CD14-positive monocyte (primary cell): Measurements from ENCODE around the gene EEA1. TPM values are rescaled to one million over a fixed set of nuclear protein-coding genes. Genes with fewer than 3 reads are reported as not detected.

Experiments
- DNase-seq, 3 donors: peaks; one replicate each; pipeline ENCODE4 v3.0.0-alpha.2; 2011 to 2022
- H2AFZ ChIP-seq: 2 replicates; pipeline ENCODE4 v1.6.0; 2012; ENCODE audit warnings: mild to moderate bottlenecking, low read depth, low read length, inconsistent platforms; ENCODE audit not compliant: insufficient read depth, poor library complexity, severe bottlenecking
- H3K27ac ChIP-seq, 2 donors: 1 replicate in 1 of 2; 2 replicates in 1 of 2; pipeline ENCODE4 v1.5.1; 2012 to 2013; ENCODE audit warnings: low read length in 2 of 2, control low read depth in 1 of 2, inconsistent platforms in 1 of 2, low read depth in 1 of 2, mild to moderate bottlenecking in 1 of 2
- H3K27me3 ChIP-seq, 2 donors: one replicate each; pipeline versions ENCODE4 v1.6.0 to v1.6.1; 2011 to 2013; ENCODE audit warnings: low read length in 2 of 2; ENCODE audit not compliant: control insufficient read depth in 2 of 2, insufficient read depth in 2 of 2
- H3K36me3 ChIP-seq, 2 donors: replicated peaks in 1 of 2; 1 replicate in 1 of 2; 2 replicates in 1 of 2; pipeline versions ENCODE4 v1.5.1 to v1.6.1; 2012 to 2013; ENCODE audit warnings: low read length in 2 of 2, control low read depth in 1 of 2, inconsistent platforms in 1 of 2, mild to moderate bottlenecking in 1 of 2; ENCODE audit not compliant: insufficient read depth in 2 of 2, control insufficient read depth in 1 of 2
- H3K4me1 ChIP-seq, 2 donors: 1 replicate in 1 of 2; 2 replicates in 1 of 2; pipeline versions ENCODE4 v1.5.1 to v1.6.1; 2012 to 2013; ENCODE audit warnings: low read length in 2 of 2, control low read depth in 1 of 2, inconsistent platforms in 1 of 2, mild to moderate bottlenecking in 1 of 2, moderate library complexity in 1 of 2; ENCODE audit not compliant: insufficient read depth in 2 of 2, control insufficient read depth in 1 of 2
- H3K4me2 ChIP-seq: replicated peaks from 2 replicates; pipeline ENCODE3; 2012; ENCODE audit warnings: low read length, moderate library complexity, mild to moderate bottlenecking; ENCODE audit not compliant: poor library complexity, severe bottlenecking; ENCODE audit errors: extremely low read depth
- H3K4me3 ChIP-seq, 3 experiments: fragments of 200-600 bp in 1 of 3; sonication (generic) in 1 of 3; replicated peaks in 1 of 3; 1 replicate in 2 of 3; 2 replicates in 1 of 3; pipeline ENCODE4 v1.5.1; 2011 to 2013; ENCODE audit warnings: low read length in 3 of 3, mild to moderate bottlenecking in 3 of 3, control low read depth in 2 of 3, low read depth in 2 of 3, inconsistent platforms in 1 of 3, moderate library complexity in 1 of 3
- H3K79me2 ChIP-seq: 2 replicates; pipeline ENCODE4 v1.6.0; 2012; ENCODE audit warnings: mild to moderate bottlenecking, control low read depth, inconsistent platforms, low read length, moderate library complexity; ENCODE audit not compliant: insufficient read depth
- H3K9ac ChIP-seq: 2 replicates; pipeline ENCODE4 v1.6.0; 2017; ENCODE audit warnings: low read length, mild to moderate bottlenecking; ENCODE audit not compliant: insufficient read depth, poor library complexity, severe bottlenecking
- H3K9me3 ChIP-seq, 2 donors: replicated peaks in 1 of 2; 1 replicate in 1 of 2; 2 replicates in 1 of 2; pipeline versions ENCODE4 v1.5.1 to v1.6.1; 2012 to 2013; ENCODE audit warnings: low read length in 2 of 2, control low read depth in 1 of 2; ENCODE audit not compliant: control insufficient read depth in 1 of 2, insufficient read depth in 1 of 2
- H4K20me1 ChIP-seq: 2 replicates; pipeline ENCODE4 v1.6.0; 2012; ENCODE audit warnings: mild to moderate bottlenecking, low read length, control low read depth, moderate library complexity; ENCODE audit not compliant: insufficient read depth
- H3K27ac Mint-ChIP-seq, 7 donors: one replicate each; pipeline ENCODE4 v1.8.0; 2020; ENCODE audit warnings: mild to moderate bottlenecking in 7 of 7, mixed read lengths in 7 of 7, moderate library complexity in 6 of 7, inconsistent platforms in 2 of 7
- H3K27me3 Mint-ChIP-seq, 3 donors: one replicate each; pipeline ENCODE4 v1.8.0; 2021 to 2022; ENCODE audit warnings: low read depth in 3 of 3, mild to moderate bottlenecking in 3 of 3, mixed read lengths in 3 of 3, moderate library complexity in 3 of 3, inconsistent platforms in 1 of 3
- H3K36me3 Mint-ChIP-seq, 2 donors: one replicate each; pipeline ENCODE4 v1.8.0; 2020; ENCODE audit warnings: mixed read lengths in 2 of 2, inconsistent platforms in 1 of 2, mild to moderate bottlenecking in 1 of 2
- H3K4me1 Mint-ChIP-seq: one replicate; pipeline ENCODE4 v1.8.0; 2020; ENCODE audit warnings: mild to moderate bottlenecking, mixed read lengths
- H3K4me3 Mint-ChIP-seq, 2 donors: one replicate each; pipeline ENCODE4 v1.8.0; 2020; ENCODE audit warnings: mild to moderate bottlenecking in 2 of 2, mixed read lengths in 2 of 2, moderate library complexity in 1 of 2
- H3K9me3 Mint-ChIP-seq, 7 donors: one replicate each; pipeline ENCODE4 v1.8.0; 2020 to 2022; ENCODE audit warnings: mixed read lengths in 7 of 7, mild to moderate bottlenecking in 6 of 7, moderate library complexity in 6 of 7, inconsistent platforms in 2 of 7
- CTCF ChIP-seq: fragments of 200-600 bp; IDR thresholded peaks from one replicate; pipeline ENCODE4 v1.8.0; 2022; ENCODE audit warnings: antibody characterized with exemption, mild to moderate bottlenecking
- WGBS: methylation state at CpG from one replicate; pipeline ENCODE4 v1.1.5; 2013; ENCODE audit warnings: missing lambda C conversion rate; ENCODE audit not compliant: insufficient coverage; 5-methylcytosine and 5-hydroxymethylcytosine counted together
- intact Hi-C, 2 donors: fragments of 100-400 bp; cut with micrococcal nuclease; formaldehyde crosslinking; loops; one replicate each; pipeline versions ENCODE4 v1.15.0 to v1.15.1; 2023
- polyA plus RNA-seq, 3 donors: library from polyadenylated mRNA; depleted of rRNA in 1 of 3; unstranded in 2 of 3; stranded (reverse) in 1 of 3; fragments of 300-500 nt in 2 of 3; fragments of >200 nt in 1 of 3; fragmentation: Illumina TruSeq in 2 of 3; gene quantifications; 1 replicate in 2 of 3; 2 replicates in 1 of 3; pipeline ENCODE4 v1.2.3, GENCODE V29; 2012 to 2021

EEA1 gene
- polyA plus RNA-seq, 3 donors: 3.0 to 10.7 (median 3.6) TPM

GRCh38 chr12:92933606-92934005, 4.5 kb upstream of the EEA1 start:
- H2AFZ ChIP-seq: no peak overlapping the region

GRCh38 chr12:92930421-92930820, 1.3 kb upstream of the EEA1 start:
- Histone ChIP-seq H3K27ac (peak overlapping the region in 1 of 2 donors; percentile 97), H3K9ac (no peak overlapping the region), H4K20me1 (peaks cover 17% of the 10 kb centered on the region), H2AFZ (peak overlapping the region; percentile 89), H3K9me3 (no peaks in the 10 kb centered on the region), H3K36me3 (no peaks in the 10 kb centered on the region), H3K27me3 (no peaks in the 10 kb centered on the region), H3K4me2 (peak overlapping the region; percentile 81), H3K4me3 (peak overlapping the region in 1 of 3 experiments; percentile 81), H3K4me1 (peaks cover 26 to 30% of the 10 kb centered on the region in 2 donors), H3K79me2 (peaks cover 32% of the 10 kb centered on the region)
- DNase-seq: no peak
- H3K36me3 Mint-ChIP-seq: peaks cover 0 to 5% of the 10 kb centered on the region in 2 donors
- peak overlapping the region in 3 of 7 donors; percentile 92 to 99 (median 98) for H3K27ac Mint-ChIP-seq
- intact Hi-C loops: loop anchor here in 1 of 2 donors (10.0 kb wide), 1 partner anchor 96 kb away; no protein-coding TSS in a partner anchor
- peak overlapping the region; percentile 91 to 96 for H3K4me3 Mint-ChIP-seq
- peaks cover 0 to 3% (median 1%) of the 10 kb centered on the region in 3 donors for H3K27me3 Mint-ChIP-seq
- whole genome bisulfite sequencing: no CpG with 5 or more reads among the region's 3 CpGs
- TF ChIP-seq CTCF: no peak
- H3K9me3 Mint-ChIP-seq: peaks cover 0 to 2% (median 0%) of the 10 kb centered on the region in 7 donors
- peaks cover 25% of the 10 kb centered on the region for H3K4me1 Mint-ChIP-seq

More at GRCh38 chr12:92933606-92934005, 4.5 kb upstream of the EEA1 start:
- Mint-ChIP-seq H3K27ac (no peak overlapping the region), H3K27me3 (peaks cover 0 to 2% (median 1%) of the 10 kb centered on the region in 3 donors), H3K4me1 (peaks cover 8% of the 10 kb centered on the region), H3K9me3 (peaks cover 0 to 3% (median 0%) of the 10 kb centered on the region in 7 donors), H3K4me3 (no peak overlapping the region), H3K36me3 (peaks cover 0 to 2% of the 10 kb centered on the region in 2 donors)
- 90% methylated on average over 3 of the region's 3 CpGs for WGBS
- no peaks in the 10 kb centered on the region for H3K27me3 ChIP-seq
- no peaks in the 10 kb centered on the region for H3K36me3 ChIP-seq
- TF ChIP-seq CTCF: no peak
- no peak overlapping the region for H3K4me2 ChIP-seq
- no peaks in the 10 kb centered on the region for H4K20me1 ChIP-seq
- H3K27ac ChIP-seq: no peak overlapping the region
- DNase-seq: no peak
- peaks cover 7 to 9% of the 10 kb centered on the region in 2 donors for H3K4me1 ChIP-seq
- intact Hi-C loops: loop anchor here in 1 of 2 donors (10.0 kb wide), 1 partner anchor 99 kb away; no protein-coding TSS in a partner anchor
- no peak overlapping the region for H3K9ac ChIP-seq
- H3K4me3 ChIP-seq: no peak overlapping the region
- H3K9me3 ChIP-seq: no peaks in the 10 kb centered on the region
- H3K79me2 ChIP-seq: no peaks in the 10 kb centered on the region
